Kidney (tissue), 14 donors: ENCODE data around the gene SUDS3. TPM values are rescaled to one million over a fixed set of nuclear protein-coding genes. Genes with fewer than 3 reads are reported as not detected.

Experiments used
- DNase-seq, 5 donors: peaks; one replicate each; pipeline ENCODE4 v3.0.0-alpha.2; 2013 to 2020
- FAIRE-seq: peaks from 2 replicates; lab custom pipeline; 2012; peaks lifted over from hg19 to GRCh38; lab: Jason Lieb, UNC
- H3K27ac ChIP-seq, 2 donors: one replicate each; pipeline ENCODE4 v1.7.0; 2013; ENCODE audit warnings: low read depth in 2 of 2, low read length in 2 of 2, inconsistent platforms in 1 of 2
- H3K27me3 ChIP-seq: one replicate; pipeline ENCODE4 v1.7.1; 2013; ENCODE audit warnings: low read length, inconsistent platforms; ENCODE audit not compliant: control insufficient read depth, insufficient read depth
- H3K36me3 ChIP-seq, 3 donors: one replicate each; pipeline versions ENCODE4 v1.7.0 to v1.7.1; 2013; ENCODE audit warnings: low read length in 3 of 3, control low read depth in 1 of 3, inconsistent platforms in 1 of 3; ENCODE audit not compliant: insufficient read depth in 3 of 3, control insufficient read depth in 2 of 3
- H3K4me1 ChIP-seq, 3 donors: one replicate each; pipeline versions ENCODE4 v1.7.0 to v1.7.1; 2013; ENCODE audit warnings: low read length in 3 of 3, inconsistent platforms in 1 of 3, low read depth in 1 of 3; ENCODE audit not compliant: control insufficient read depth in 2 of 3, insufficient read depth in 2 of 3
- H3K4me3 ChIP-seq, 3 donors: one replicate each; pipeline versions ENCODE4 v1.7.0 to v1.8.1; 2013; ENCODE audit warnings: low read length in 3 of 3, control low read depth in 1 of 3, inconsistent platforms in 1 of 3
- H3K9ac ChIP-seq, 3 donors: one replicate each; pipeline versions ENCODE4 v1.7.0 to v1.7.1; 2013; ENCODE audit warnings: low read length in 3 of 3, control low read depth in 1 of 3, inconsistent platforms in 1 of 3
- H3K9me3 ChIP-seq, 3 donors: one replicate each; pipeline versions ENCODE4 v1.7.0 to v1.7.1; 2013; ENCODE audit warnings: low read length in 3 of 3, control low read depth in 1 of 3, inconsistent platforms in 1 of 3; ENCODE audit not compliant: control insufficient read depth in 2 of 3, insufficient read depth in 1 of 3
- CTCF ChIP-seq: IDR thresholded peaks from 3 replicates; pipeline ENCODE4 v1.5.1; 2012; ENCODE audit warnings: mild to moderate bottlenecking, moderate library complexity, borderline replicate concordance; ENCODE audit not compliant: insufficient read depth; ENCODE audit errors: extremely low read depth
- intact Hi-C: fragments of 100-400 bp; cut with DNase I; formaldehyde crosslinking; loops from one replicate; pipeline ENCODE4 v1.11.1; 2022
- polyA plus RNA-seq: library from polyadenylated mRNA; stranded (reverse); fragments of 350-450 nt; fragmentation: Illumina TruSeq; extraction: RNeasy Lipid Tissue Mini Kit (QIAGEN cat#74804); gene quantifications from one replicate; pipeline ENCODE4 v1.2.3, GENCODE V29; 2014; ENCODE audit warnings: low read depth, low replicate concordance; ENCODE audit not compliant: insufficient read depth
- total RNA-seq: library from RNA; stranded (reverse); fragmentation: NEBNext Ultra II Directional; extraction: Animal tissue kit (Norgen Biotek cat#: 25700); gene quantifications from one replicate; pipeline ENCODE4 v1.2.1, GENCODE V29; 2021
- donor health status: control.
- donor health status: control.
- donor health status: control.
- donor health status: control.
- donor health status: control.
- donor health status: DM: yes; HTN: yes; CAD: no.
- donor health status: Normal renal cell carcinoma (clear cell type).

The SUDS3 gene
- total and polyA plus RNA-seq, 2 donors from 2014 or later, result 14.9 to 29.0 TPM

- no peak for TF ChIP-seq CTCF
- Histone ChIP-seq H3K9me3 (no peaks in the 10 kb centered on the region), H3K4me1 (no peaks in the 10 kb centered on the region), H3K4me3 (no peak overlapping the region), H3K27ac (no peak overlapping the region), H3K36me3 (peaks cover 5 to 54% (median 47%) of the 10 kb centered on the region in 3 donors), H3K27me3 (no peaks in the 10 kb centered on the region), H3K9ac (no peak overlapping the region)
- no peak for DNase-seq
- no peak for FAIRE-seq
- intact Hi-C loops, result no loop called here
These were observed 15.5 kb downstream of the SUDS3 start for GRCh38 chr12:118391836-118392235.

- no peaks in the 10 kb centered on the region for H3K4me1 ChIP-seq
- H3K36me3 ChIP-seq, result peaks cover 7 to 58% (median 28%) of the 10 kb centered on the region in 3 donors
- no peaks in the 10 kb centered on the region for H3K27me3 ChIP-seq
- no peak overlapping the region for H3K4me3 ChIP-seq
- no peaks in the 10 kb centered on the region for H3K9me3 ChIP-seq
- H3K27ac ChIP-seq, result no peak overlapping the region
- intact Hi-C loops, result no loop called here
- DNase-seq (no peak), FAIRE-seq (no peak)
- no peak for TF ChIP-seq CTCF
- no peak overlapping the region for H3K9ac ChIP-seq
These were observed 21.5 kb downstream of the SUDS3 start for GRCh38 chr12:118397708-118398440.

- no peak for DNase-seq
- FAIRE-seq, result no peak
- Histone ChIP-seq H3K9me3 (no peaks in the 10 kb centered on the region), H3K4me1 (no peaks in the 10 kb centered on the region), H3K27me3 (no peaks in the 10 kb centered on the region), H3K27ac (no peak overlapping the region), H3K4me3 (no peak overlapping the region), H3K36me3 (peaks cover 10 to 65% (median 26%) of the 10 kb centered on the region in 3 donors), H3K9ac (no peak overlapping the region)
- intact Hi-C loops, result no loop called here
- TF ChIP-seq CTCF, result no peak
These were observed 22.2 kb downstream of the SUDS3 start for GRCh38 chr12:118398524-118398923.
